ENCODE measurements around the gene CTBP1.

- TF ChIP-seq CTCF (IDR thresholded peaks at IDR 0.05; ENCODE audit: control extremely low read depth in 1 of 3, insufficient read depth in 1 of 3, low read depth in 1 of 3, low read length in 3 of 3) (no peak), TCF12 (IDR thresholded peaks at IDR 0.05; ENCODE audit: low read depth, low read length) (no peak), MAX (IDR thresholded peaks at IDR 0.05) (no peak), POLR2AphosphoS5 (IDR thresholded peaks at IDR 0.05; ENCODE audit: low read depth, low read length) (no peak), USF2 (IDR thresholded peaks at IDR 0.05; ENCODE audit: low read length) (no peak), CREB1 (IDR thresholded peaks at IDR 0.05) (no peak), BACH1 (IDR thresholded peaks at IDR 0.05; ENCODE audit: low read length) (no peak), YY1 (IDR thresholded peaks at IDR 0.05; ENCODE audit: low read depth, low read length) (no peak), CEBPB (IDR thresholded peaks at IDR 0.05; ENCODE audit: low read depth, low read length) (no peak), GABPA (IDR thresholded peaks at IDR 0.05; ENCODE audit: borderline replicate concordance, insufficient read depth, low read length) (no peak), CBX5 (IDR thresholded peaks at IDR 0.05; ENCODE audit: low read depth, low read length) (no peak), SIX5 (IDR thresholded peaks at IDR 0.05; ENCODE audit: low read depth, low read length) (no peak)
These were observed 69.9 kb downstream of the CTBP1 start for GRCh38 chr4:1179089-1179441.
